Left kidney (tissue), 2 donors: ENCODE data around the gene MBP. TPM values are rescaled to one million over a fixed set of nuclear protein-coding genes. Genes with fewer than 3 reads are reported as not detected.
"Not testable (repeated sequence)": the region's sequence is repeated elsewhere in the genome, so short reads cannot be mapped to it uniquely, and the experiment has no call there.

Source experiments
- DNase-seq: peaks from one replicate; pipeline ENCODE4 v3.0.0-alpha.2; 2013
- polyA plus RNA-seq: library from polyadenylated mRNA; unstranded; fragments of 120-200 nt; gene quantifications from one replicate; pipeline ENCODE4 v1.2.1, GENCODE V29; 2013; ENCODE audit not compliant: insufficient read length

Gene MBP
- polyA plus RNA-seq, 1 donor, result 17.1 TPM

DNA sequence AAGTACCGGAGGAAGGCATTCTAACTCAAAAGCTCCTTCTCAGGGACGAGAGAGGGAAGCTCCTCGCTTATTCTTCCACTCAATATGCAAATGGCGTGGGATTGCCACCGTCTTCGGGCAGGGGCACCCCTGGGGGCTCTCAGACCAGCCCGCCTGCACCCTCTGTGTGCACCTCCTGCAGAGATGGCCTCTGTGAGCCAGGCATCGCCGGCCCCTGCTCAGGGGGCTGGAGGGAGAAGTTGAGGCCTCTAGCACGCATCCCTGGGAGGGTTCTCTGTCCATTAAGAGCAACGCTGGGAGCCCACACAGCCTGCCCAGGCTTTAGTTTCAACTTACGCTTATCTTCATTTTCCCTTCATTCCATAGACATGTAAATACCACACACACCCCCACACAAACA, 125.3 kb downstream of the MBP start:
- DNase-seq, result no peak

DNA sequence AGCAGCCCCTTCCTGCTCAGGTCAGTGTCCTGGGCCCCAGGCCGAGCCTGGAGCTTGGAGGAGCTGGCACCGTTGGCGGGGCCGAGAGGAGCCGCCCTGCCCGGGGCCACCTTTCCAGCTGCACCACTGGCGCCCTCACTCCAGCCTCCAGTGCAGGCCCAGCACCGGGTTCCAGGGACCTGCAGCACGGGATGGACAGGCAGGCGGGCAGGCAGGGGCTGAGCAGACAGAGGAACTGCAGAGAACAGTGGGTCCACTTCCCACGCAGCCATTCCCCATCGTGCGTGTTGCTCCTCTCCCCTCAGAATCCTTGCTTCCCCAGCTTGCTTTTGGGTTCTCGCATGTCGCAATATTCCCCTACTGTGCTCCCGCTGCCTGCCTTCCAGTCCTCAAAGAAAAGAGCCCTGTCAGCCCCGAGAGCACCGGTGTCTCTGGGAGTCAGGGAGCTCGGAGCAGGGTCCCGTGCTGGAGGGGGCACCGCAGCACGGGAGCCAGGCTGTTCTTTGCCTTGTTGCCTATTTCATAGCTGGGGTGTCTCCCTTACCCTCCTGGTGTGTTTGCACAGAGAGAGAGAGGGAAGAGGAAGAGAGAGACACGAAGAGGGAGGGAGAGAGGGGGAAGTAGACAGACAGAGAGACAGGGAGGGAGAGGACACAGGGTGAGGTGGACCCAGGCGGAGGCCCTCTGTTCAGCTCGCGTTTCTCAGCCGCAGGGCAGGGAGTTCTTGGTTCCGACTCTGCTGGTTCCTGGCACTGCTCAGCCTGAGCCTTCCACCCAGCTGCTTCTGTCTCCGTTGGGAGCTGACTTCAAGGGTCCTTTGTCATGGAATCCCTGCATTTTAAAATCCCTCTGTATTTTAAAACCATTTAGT, 126.0 kb downstream of the MBP start:
- DNase-seq, result no peak

DNA sequence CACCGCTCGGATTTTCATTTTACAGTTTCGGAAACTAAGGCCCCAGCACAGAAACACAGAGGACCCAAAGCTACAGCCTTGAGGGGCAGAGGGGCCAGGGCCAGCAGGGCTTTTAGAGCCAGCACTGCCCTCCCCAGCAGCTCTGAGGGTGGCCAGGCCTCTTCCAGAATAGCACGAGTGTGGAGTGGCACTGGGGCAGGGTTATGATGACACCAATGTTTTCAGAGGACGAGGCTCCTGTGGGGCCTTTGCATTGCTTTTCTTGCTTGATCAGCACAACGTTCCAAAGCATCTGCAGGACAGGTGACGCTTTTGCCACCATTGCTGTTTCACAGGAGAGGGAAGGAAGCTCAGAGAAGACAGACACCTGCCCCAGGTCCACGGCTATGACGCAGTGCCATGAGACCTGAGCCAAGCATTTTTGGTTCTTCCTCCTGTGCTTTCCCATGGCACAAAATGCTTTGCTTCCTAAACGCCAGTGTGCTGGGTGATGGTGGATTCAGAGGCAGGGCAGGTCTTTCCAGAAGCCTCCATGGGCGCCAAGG, 126.9 kb downstream of the MBP start:
- DNase-seq, result no peak

DNA sequence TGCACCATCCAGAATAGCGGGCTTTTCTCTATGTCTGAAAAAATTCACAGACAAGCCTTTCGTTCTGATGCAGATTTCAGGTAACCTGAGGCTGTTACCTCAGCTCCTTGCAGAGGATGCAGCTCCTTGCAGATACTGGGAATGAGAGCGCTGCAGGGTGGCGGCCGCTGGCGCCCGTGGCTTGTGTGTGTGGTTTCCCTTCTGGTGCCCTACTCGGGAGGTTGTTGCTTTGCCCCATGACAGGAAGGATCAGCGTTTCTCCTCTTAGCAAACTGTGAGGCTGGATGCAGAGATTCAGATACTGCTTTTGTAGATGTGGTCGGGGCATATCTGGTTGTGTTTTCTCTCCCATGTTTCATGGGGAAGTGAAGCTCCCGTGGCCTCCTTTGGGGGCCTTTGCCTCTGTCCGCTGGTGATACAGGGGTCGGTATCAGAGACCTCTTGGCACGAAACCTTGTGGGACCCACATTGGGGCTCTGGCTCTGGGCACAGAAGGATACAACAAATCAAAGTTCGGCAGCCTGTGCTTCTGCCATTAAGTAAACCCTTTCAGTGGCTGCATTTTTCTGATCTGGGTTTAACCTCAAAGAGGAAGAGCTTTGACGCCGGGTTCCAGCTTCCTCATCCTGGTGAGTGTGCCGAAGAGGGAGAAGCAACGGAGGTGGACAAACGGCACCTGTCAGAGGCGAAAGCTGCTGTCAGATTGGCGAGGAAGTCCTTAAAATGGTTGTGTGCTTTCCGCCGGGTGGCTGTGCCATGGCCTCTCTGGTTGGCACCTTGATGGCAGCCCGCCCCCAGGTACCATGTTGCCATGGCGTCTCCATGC, 127.8 kb downstream of the MBP start:
- no peak for DNase-seq

DNA sequence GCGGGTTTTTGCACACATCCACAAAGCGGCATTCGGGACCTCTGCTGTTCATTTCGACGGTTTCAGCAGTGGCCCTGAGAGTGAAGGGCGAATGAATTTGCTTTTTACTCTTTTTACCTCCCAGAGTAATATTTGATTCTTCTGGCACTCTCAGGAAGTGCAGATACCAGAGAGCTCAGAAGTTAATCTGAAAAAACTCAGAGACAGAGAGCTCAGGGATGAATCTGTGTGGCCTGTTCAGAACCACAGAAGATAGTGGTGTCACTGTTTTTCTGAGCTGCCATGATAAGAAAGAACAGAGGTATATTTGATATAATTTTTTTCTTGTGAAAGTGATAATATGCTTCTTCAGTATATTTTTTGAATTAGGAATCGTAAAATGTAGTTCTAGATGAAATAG, 129.3 kb downstream of the MBP start:
- DNase-seq, result no peak

DNA sequence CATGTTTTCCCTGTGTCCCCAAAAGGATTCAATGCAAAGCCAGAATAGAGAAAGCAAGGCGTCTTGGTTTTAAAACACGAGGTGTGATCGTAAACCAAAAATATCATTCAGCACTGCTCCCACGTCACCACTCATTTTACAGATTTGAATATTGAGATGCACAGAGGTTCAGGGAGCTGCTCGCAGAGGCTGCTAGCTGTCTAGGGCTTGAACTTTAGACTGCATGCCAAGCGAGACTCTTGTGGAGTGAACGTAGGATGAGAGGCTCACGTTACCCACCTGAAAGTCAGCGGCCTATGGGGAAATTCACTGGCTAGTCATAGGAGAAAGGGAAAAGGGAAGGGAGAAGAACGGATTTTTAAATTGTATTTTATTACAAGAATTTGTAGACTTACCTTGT, 130.1 kb downstream of the MBP start:
- DNase-seq, result no peak

DNA sequence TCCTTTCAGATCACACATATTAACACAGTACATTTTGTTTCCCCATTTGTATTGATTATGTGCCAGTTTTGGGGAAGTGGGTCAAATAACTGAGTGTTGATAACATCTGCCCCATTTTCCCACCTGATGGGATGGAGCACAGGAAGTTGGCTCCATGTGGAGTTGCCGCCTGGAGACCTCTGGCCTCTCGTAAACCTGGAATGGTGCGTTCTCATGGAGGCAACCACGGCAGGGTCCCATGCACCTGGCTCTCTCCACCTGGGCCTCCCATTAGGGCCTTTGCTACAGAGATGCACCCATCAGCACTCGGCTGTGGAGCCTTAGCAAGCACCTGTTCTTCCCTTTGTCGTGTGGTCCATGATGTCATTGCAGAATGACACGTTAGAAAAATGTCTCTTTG, 130.6 kb downstream of the MBP start:
- DNase-seq, result no peak

DNA sequence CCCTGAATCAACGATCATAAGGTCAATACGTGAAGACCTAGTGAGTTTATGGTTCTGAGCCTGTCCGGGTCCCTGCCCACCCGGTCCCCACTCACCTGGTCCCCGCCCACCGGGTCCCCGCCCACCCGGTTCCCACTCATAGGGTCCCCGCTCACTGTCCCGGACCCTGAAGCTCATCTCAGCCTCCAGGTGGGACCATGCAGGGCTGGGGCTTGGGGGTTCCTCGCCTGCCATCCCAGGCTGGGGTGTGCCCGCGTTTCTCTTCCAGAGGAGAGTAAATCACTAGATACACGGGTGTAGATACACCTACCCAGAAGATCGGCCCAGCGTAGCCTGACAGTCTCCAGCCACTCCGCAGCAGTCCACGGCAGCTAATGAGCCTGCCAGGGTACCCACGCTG, 131.5 kb downstream of the MBP start:
- DNase-seq, result no peak

DNA sequence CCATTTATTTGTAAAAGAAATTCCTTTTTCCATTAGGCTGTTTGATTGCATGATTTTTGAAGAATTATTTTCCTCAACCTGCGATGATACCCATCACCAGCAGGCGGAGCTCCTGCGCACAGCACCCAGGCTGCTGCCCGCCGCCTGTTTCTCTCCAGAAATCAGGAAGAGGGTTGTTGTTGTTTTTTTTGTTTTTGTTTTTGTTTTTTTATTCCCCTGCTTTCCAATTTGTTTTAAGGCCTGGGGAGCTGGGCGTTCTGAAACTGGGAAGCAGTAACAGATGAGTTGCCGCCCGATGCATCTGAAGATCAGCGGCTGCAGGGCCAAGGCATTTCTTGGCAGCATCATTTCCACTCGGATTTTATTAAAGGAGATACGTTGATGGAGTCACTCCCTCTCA, 132.1 kb downstream of the MBP start:
- no peak for DNase-seq

DNA sequence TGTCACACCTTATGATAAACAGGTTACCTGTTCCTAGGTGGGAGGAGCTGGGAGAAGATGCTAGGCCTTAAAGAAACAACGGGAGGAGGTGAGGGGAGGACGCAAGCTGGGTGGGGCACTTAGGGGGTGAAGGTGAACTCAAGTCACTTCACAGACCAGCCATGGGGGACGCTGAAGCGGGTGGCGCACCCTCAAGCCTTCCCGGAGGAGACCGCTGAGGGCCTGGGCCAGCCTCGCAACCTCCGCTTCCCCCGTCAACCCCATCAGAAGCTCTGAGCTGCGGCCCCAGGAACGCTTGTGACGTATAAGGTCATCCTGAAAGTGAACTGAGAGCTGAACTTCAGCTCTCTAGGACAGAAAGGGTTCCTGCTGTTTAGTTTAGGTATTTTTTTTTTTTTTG, 133.5 kb downstream of the MBP start:
- no peak for DNase-seq

DNA sequence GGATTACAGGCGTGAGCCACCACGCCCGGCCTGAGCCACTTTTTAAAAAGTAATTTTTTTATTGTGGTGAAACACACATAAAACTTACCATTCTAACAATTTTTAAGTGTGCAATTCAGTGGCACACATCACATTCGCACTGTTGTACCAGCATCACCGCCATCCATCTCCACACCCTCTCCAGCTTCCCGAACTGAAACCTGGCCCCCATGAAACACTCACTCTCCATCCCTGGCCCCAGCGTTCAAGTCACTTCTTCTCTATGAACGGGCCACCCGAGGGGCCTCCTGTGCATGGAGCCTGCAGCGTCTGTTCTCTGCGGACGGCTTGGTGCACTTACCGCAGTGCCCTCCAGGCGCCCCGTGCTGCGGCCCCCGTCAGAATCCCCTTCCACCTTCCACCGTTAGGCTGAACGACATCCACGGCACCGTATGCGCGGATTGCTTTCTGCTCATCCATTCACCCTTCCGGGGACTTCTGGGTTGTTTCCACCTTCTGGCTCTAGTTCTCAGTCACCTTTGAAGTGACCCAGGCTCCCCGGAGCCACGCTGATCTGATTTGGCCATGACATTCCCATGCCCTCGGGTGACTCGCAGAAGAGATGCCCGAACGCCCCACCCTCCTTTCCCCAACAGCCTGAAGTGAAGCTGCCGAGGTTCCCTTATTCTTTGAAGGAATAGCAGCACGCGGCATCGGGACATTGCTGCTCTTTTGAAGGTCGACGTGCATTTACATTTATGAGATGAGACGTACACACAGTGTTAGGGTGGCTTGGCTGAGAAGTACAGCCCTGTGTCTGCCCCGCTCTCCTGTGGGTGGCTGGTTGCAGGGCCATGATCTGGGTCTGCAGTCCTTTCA, 134.4 kb downstream of the MBP start:
- DNase-seq, result no peak

DNA sequence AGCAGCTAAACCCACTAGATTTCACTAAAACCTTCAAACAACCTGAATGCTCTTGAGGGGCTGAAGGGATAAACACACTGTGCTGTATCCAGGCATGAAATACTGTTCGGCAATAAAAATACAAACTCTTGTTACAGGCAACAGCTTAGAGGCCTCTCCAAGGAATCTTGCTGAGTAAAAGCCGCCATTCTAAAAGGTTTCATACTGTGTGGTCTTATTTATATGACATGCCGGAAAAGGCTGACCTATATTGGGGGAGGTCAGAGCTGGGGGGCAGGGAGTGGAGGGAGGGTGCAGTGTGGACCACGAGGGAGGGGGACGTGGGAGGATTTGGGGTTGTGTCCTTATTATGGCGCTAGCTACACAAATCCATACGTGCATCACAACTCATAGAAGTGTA, 136.2 kb downstream of the MBP start:
- DNase-seq, result peak; percentile 63

DNA sequence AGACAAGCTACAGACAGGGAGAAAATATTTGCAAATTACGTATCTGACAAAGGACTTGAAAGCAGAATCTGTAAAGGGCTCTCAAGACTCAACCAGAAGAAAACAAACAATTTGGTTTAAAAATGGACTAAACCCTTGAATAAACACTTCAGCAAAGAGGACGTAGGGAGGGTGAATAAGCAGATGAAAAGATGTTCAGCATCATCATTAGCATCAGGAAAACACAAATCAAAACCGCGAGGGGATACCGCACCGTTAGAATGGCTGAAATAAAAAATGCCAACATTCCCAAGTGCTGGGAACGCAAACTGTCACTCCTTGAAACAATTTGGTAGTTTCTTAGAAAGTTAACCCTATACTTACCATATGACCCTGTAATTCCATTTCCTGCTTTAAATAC, 136.7 kb downstream of the MBP start:
- DNase-seq, result no peak

DNA sequence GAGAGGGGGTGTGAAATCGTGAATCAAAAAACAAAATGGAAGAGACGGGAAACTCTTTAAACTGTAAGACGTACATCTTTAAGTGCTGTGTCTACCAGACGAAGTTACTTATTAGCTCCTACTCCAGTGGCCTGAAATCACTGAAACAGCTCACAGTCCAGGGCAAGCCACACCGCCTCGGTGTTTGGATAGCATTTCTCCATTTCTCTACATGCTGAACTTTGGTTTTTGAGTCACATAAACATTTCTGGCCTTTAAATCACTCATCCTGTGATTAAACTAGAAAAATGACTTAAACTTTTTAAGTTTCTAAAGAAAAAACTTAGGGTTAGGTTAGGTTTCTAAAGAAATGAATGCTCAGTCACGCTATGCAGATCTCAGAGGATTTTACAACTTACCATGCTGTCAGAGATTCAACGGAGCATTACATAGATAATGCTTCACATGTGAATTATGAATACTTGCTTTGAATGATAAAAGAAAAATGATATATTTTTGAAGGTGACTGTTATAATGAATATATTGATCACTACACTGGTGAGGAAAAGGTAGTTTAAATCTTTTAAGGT, 138.4 kb downstream of the MBP start:
- no peak for DNase-seq

DNA sequence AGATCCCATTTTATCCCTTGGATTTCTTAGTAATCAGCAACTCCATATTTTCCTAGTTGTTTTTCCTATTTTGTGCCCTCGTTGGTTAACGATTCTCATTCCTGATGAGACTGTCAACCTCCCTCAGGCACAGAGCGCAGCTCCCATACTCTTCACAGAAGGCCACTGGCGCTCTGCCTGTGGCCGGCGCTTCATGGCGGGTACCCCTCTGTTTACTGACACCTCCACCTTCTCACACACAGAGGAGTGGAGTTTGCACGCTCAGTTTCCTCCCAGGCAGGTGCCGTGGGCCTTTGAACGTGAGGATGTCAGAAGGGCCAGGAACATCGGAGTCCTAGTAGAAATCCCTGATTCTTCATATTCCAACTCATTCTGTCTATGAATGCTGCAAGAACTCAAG, 139.0 kb downstream of the MBP start:
- no peak for DNase-seq

DNA sequence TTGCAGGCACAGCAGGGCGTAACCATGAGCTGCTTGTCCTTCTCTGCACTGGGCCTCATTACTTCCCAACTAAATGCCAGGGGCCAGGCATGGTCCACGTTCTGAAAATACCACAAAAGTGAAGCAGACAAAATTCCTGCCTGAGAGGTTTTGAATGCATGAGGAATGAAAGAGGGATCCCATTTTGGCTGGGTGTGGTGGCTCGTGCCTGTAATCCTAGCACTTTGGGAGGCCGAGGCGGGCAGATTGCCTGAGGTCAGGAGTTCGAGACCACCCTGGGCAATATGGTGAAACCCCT, 139.5 kb downstream of the MBP start:
- DNase-seq, result no peak

DNA sequence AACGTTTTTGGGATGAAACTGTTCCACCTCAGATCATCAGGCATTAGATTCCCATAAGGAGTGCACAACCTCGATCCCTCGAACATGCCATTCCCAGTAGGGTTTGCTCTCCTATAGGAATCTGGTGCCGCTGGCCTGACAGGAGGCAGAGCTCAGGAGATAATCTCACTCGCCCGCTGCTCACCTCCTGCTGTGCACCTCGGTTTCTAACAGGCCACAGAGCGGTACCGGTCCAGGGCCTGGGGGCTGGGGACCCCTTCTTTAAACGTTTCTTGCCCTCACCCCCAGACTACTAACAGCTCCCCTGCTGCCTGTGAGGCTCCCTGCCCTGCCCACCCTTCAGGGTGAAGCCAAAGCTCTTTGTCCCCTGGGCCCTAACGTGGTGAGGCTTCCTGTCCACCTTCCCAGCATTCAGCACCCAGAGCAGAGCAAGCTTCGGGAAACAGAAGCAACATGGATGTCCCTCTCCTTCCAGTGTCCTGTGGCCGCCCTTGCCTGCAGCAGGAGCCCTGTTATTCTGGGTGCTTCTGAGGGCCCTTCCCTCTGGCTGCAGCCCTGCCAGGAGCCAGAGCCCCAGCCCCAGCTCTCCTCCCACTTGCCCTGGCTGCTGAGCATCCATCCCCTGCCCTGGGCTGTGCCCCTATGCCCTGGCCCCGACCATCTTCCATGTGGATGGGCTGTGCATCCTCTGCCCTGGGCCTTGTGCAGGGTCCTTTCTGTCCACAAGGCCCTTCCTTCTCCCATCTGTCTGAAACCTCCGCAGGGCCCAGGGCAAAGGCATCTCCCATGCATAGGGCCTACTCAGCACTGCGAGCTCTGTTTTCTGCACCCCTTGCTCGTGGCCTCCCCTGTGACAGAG, 140.1 kb downstream of the MBP start:
- DNase-seq, result no peak

DNA sequence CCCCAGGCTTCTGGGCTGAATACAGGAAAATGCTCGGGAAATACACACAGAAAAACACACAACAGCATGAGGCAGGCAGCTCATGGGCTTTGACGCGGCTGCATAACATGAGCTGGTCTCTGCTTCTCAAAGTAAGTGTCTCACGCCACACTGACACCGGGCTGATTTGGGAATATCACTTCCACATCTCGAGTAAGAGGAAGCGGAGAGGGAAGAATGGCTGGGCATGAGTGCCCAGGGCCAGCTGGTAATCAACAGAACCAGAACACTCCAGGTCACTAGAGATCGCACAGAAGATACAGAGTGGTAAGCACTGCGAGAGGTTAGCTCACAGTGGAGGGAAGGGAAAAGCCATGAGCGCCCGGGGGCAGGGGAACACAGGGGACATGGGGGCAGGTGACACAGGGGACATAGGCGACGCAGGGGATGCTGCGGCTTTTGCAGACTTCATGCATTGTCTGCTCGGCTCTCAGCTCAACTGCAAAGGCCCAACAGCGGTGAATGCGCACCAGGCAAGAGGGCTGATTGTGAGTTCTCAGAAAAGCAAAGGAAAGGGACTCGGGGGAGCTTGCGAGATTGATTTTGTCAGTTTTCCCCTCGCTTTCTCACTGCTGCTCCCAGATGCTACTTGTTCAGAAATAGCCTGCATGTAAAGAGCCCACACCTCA, 141.4 kb downstream of the MBP start:
- DNase-seq, result no peak

DNA sequence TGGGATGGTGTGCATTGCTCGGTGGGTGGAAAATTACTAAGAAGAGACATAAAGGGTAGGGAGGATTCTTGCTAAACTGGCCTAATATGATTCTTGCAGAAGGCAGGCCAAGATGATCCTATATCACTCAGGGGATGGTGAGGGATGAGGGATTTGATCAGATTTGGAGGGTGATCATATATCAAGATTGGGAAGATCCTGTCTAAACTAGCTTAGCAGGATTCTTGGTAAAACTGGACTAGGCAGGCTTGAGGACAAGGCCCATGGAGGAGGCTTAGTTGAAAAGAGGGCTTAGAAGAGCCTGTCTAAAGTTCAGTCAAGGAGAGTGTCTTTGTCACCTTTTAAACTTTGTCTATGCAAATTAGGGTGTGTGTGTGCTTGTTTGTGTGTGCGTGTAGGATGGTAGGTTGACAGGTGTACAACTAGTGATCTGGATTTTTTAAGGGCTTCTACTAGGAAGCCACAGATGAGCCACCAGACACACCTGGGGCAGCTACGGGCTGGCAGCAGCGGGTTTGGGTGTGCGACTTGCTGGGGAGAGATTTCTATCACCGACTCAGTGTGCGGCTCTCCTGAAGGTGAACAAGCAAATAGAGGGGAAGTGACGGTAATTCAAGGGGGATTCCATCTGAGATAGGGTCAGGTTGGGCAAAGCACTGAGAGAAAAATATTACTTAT, 142.1 kb downstream of the MBP start:
- DNase-seq, result not testable (repeated sequence)

DNA sequence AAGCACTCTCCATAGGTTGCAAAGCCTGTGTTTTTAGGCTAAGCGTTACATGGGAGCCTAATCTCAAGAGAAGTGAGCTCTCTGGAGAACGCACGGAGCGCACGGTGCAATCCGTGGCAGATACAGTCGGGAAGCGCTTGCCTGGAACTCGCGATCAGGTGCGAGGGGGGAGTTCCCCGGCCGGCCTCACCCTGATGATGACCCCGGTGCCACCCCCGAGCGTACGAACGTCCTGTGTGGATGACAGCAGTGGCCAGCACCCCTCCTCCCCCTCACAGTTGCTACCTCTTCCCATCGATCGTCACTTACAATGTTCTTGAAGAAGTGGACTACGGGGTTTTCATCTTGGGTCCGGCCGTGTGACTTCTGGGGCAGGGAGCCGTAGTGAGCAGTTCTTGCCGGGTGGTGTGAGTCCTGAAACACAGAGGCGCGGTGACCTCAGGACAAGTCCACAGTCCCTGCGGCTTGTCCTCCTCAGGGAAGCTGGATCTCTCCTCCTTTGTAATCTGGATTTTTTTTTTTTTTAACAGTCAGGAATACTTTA, 142.9 kb downstream of the MBP start:
- no peak for DNase-seq
